Panc1 (cell line): ENCODE results near the gene PYGO2. TPM values are rescaled to one million over a fixed set of nuclear protein-coding genes. Genes with fewer than 3 reads are reported as not detected.
A peak's percentile ranks its signal among the peaks of the same experiment; 100 is the strongest.

Experiments
- ATAC-seq: fragments of 200-7000 bp; cut with Tn5 transposase; 2 replicates; pipeline ENCODE4 v1.9.1; 2020; ENCODE audit warnings: mild to moderate bottlenecking, moderate library complexity
- BruUV-seq: library from RNA; stranded (reverse); fragments of 400-500 nt; replicated peaks from 2 replicates; lab custom pipeline; 2021; lab: Mats Ljungman, UMichigan
- CTCF ChIA-PET: fragments of 300-600 bp; sonication (Branson Sonifier 250); formaldehyde crosslinking; loops from one replicate; lab custom pipeline; 2022; ENCODE audit warnings: antibody characterized with exemption; lab: Charles Lee
- POLR2A ChIA-PET: fragments of 300-600 bp; sonication (Branson Sonifier 250); formaldehyde crosslinking; loops from one replicate; lab custom pipeline; 2022; ENCODE audit warnings: antibody characterized with exemption; lab: Charles Lee
- DNase-seq: peaks from one replicate; pipeline ENCODE4 v3.0.0-alpha.2; 2010; ENCODE audit warnings: low read depth, low spot score
- H3K27ac ChIP-seq: 2 replicates; pipeline ENCODE4 v1.5.1; 2011; ENCODE audit warnings: mild to moderate bottlenecking, low read length, inconsistent platforms
- H3K27me3 ChIP-seq: fragments of 200-500 bp; sonication (Bioruptor generic); 2 replicates; pipeline ENCODE4 v1.6.0; 2014; ENCODE audit warnings: low read length, inconsistent platforms; ENCODE audit not compliant: control insufficient read depth, insufficient read depth
- H3K36me3 ChIP-seq: fragments of 200-500 bp; sonication (Bioruptor generic); 2 replicates; pipeline ENCODE4 v1.5.1; 2014; ENCODE audit warnings: inconsistent platforms, mild to moderate bottlenecking, low read length, moderate library complexity; ENCODE audit not compliant: control insufficient read depth, insufficient read depth
- H3K4me1 ChIP-seq: 2 replicates; pipeline ENCODE4 v1.5.1; 2011; ENCODE audit warnings: inconsistent platforms, mild to moderate bottlenecking, low read length, moderate library complexity; ENCODE audit not compliant: control insufficient read depth, insufficient read depth
- H3K4me3 ChIP-seq, 2 experiments: 2 replicates each; pipeline ENCODE4 v1.5.1; 2011 to 2012; ENCODE audit warnings: low read depth in 2 of 2, low read length in 2 of 2, mild to moderate bottlenecking in 2 of 2, inconsistent platforms in 1 of 2, moderate library complexity in 1 of 2
- H3K9me3 ChIP-seq: fragments of 200-500 bp; sonication (Bioruptor generic); 2 replicates; pipeline ENCODE4 v1.5.1; 2014; ENCODE audit warnings: low read depth, mild to moderate bottlenecking, inconsistent platforms, low read length, moderate library complexity; ENCODE audit not compliant: control insufficient read depth, insufficient read depth
- POLR2AphosphoS5 ChIP-seq: IDR thresholded peaks from 2 replicates; pipeline ENCODE4 v1.6.1; 2012; ENCODE audit warnings: mild to moderate bottlenecking, low read depth, low read length, moderate library complexity
- SIN3A ChIP-seq: IDR thresholded peaks from 2 replicates; pipeline ENCODE4 v1.6.1; 2012; ENCODE audit warnings: low read depth, mild to moderate bottlenecking, low read length, moderate library complexity, borderline replicate concordance; ENCODE audit not compliant: insufficient read depth
- TCF7L2 ChIP-seq: IDR thresholded peaks from 2 replicates; pipeline ENCODE4 v1.6.1; 2011; ENCODE audit warnings: mild to moderate bottlenecking, low read depth, low read length, inconsistent platforms
- in situ Hi-C: cut with HindIII; loops from 2 replicates; pipeline ENCODE4 v1.10.0; 2016; ENCODE audit warnings: low sequenced_read_pairs, low pct_unique_long_range_greater_than_20kb
- intact Hi-C: fragments of 100-400 bp; cut with micrococcal nuclease; formaldehyde crosslinking; loops from one replicate; pipeline ENCODE4 v1.10.0; 2022; ENCODE audit not compliant: unreplicated experiment
- total RNA-seq: library from RNA; stranded (reverse); gene quantifications from one replicate; pipeline ENCODE4 v1.2.1, GENCODE V29; 2021; ENCODE audit not compliant: unreplicated experiment
- TF ChIP-seq, protein P1 (sequence below), 2 experiments: IDR thresholded peaks; 2 replicates each; pipeline ENCODE4 v1.6.1; 2011 to 2012; ENCODE audit warnings: low read depth in 2 of 2, control low read depth in 1 of 2, low read length in 1 of 2, mild to moderate bottlenecking in 1 of 2, moderate library complexity in 1 of 2; ENCODE audit not compliant: insufficient read depth in 1 of 2
- TF ChIP-seq, protein P2 (sequence below): fragments of 450-650 bp; IDR thresholded peaks from 2 replicates; pipeline ENCODE4 v1.5.1; 2017; ENCODE audit warnings: mild to moderate bottlenecking

The PYGO2 gene
- total RNA-seq, 1 experiment from 2014 or later: 41.1 TPM

DNA sequence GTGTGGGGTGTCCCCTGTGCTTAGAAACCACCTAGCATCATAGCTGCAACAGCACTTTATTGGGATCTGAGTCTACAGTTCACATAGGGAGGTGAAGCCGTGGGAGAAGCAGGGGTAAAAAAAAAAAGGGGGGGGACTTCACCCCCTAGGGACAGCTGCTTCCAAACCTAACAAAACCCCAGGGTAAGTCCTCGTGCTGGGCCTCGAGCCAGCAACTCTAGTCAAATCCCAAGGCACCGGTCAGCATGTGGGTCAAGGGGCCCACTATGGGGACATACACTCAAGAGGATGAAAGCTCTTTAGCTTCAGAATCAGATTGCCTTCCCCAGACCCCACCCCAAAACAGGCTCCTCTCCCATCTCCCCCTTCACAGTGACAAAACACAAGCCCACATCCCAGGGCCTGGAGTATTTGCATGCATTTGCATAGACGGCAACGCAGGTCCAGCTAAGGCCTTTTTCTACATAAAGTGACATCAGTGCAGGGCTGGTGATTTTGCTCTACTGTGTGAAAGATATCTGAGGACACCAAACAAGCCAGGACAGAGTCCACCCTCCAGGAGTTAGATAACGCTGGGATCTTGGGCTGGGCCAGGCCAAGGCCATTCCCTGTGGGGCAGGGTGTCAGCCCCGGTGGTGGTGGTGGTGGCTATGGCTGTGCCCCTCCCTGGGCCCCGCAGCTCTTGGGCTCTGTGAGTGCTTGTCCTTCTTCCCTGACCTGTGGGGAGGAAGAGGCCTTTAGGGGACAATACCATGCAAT lies 17.0 kb downstream of the PYGO2 start:
- ChIA-PET POLR2A (interaction anchor here (0.6 kb wide), 1 partner anchor 66 kb away, joined by 3 read pairs; no protein-coding TSS in a partner anchor), CTCF (interaction anchor here (0.6 to 1.7 kb wide), 5 partner anchors 22 to 385 kb away, joined by 3 to 9 read pairs (median 3); no protein-coding TSS in a partner anchor)
- no peak for DNase-seq
- no peaks in the 10 kb centered on the region for H3K9me3 ChIP-seq
- BruUV-seq: no TSS peak
- no peak for ATAC-seq
- in situ Hi-C loops: no loop called here
- no peaks in the 10 kb centered on the region for H3K27me3 ChIP-seq
- TF ChIP-seq SIN3A: no peak
- TF ChIP-seq POLR2AphosphoS5: no peak
- TF ChIP-seq, protein P1, sequence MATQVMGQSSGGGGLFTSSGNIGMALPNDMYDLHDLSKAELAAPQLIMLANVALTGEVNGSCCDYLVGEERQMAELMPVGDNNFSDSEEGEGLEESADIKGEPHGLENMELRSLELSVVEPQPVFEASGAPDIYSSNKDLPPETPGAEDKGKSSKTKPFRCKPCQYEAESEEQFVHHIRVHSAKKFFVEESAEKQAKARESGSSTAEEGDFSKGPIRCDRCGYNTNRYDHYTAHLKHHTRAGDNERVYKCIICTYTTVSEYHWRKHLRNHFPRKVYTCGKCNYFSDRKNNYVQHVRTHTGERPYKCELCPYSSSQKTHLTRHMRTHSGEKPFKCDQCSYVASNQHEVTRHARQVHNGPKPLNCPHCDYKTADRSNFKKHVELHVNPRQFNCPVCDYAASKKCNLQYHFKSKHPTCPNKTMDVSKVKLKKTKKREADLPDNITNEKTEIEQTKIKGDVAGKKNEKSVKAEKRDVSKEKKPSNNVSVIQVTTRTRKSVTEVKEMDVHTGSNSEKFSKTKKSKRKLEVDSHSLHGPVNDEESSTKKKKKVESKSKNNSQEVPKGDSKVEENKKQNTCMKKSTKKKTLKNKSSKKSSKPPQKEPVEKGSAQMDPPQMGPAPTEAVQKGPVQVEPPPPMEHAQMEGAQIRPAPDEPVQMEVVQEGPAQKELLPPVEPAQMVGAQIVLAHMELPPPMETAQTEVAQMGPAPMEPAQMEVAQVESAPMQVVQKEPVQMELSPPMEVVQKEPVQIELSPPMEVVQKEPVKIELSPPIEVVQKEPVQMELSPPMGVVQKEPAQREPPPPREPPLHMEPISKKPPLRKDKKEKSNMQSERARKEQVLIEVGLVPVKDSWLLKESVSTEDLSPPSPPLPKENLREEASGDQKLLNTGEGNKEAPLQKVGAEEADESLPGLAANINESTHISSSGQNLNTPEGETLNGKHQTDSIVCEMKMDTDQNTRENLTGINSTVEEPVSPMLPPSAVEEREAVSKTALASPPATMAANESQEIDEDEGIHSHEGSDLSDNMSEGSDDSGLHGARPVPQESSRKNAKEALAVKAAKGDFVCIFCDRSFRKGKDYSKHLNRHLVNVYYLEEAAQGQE (IDR thresholded peaks at IDR 0.05; ENCODE audit: insufficient read depth in 1 of 2, low read depth in 2 of 2, low read length in 1 of 2): no peak
- TF ChIP-seq TCF7L2: no peak
- TF ChIP-seq, protein P2, sequence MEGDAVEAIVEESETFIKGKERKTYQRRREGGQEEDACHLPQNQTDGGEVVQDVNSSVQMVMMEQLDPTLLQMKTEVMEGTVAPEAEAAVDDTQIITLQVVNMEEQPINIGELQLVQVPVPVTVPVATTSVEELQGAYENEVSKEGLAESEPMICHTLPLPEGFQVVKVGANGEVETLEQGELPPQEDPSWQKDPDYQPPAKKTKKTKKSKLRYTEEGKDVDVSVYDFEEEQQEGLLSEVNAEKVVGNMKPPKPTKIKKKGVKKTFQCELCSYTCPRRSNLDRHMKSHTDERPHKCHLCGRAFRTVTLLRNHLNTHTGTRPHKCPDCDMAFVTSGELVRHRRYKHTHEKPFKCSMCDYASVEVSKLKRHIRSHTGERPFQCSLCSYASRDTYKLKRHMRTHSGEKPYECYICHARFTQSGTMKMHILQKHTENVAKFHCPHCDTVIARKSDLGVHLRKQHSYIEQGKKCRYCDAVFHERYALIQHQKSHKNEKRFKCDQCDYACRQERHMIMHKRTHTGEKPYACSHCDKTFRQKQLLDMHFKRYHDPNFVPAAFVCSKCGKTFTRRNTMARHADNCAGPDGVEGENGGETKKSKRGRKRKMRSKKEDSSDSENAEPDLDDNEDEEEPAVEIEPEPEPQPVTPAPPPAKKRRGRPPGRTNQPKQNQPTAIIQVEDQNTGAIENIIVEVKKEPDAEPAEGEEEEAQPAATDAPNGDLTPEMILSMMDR: no peak
- H3K4me1 ChIP-seq: peaks cover 6% of the 10 kb centered on the region; the same call in 1 of the 2 replicates
- H3K27ac ChIP-seq: no peak overlapping the region
- no peak overlapping the region for H3K4me3 ChIP-seq
- H3K36me3 ChIP-seq: no peaks in the 10 kb centered on the region
- intact Hi-C loops: no loop called here

DNA sequence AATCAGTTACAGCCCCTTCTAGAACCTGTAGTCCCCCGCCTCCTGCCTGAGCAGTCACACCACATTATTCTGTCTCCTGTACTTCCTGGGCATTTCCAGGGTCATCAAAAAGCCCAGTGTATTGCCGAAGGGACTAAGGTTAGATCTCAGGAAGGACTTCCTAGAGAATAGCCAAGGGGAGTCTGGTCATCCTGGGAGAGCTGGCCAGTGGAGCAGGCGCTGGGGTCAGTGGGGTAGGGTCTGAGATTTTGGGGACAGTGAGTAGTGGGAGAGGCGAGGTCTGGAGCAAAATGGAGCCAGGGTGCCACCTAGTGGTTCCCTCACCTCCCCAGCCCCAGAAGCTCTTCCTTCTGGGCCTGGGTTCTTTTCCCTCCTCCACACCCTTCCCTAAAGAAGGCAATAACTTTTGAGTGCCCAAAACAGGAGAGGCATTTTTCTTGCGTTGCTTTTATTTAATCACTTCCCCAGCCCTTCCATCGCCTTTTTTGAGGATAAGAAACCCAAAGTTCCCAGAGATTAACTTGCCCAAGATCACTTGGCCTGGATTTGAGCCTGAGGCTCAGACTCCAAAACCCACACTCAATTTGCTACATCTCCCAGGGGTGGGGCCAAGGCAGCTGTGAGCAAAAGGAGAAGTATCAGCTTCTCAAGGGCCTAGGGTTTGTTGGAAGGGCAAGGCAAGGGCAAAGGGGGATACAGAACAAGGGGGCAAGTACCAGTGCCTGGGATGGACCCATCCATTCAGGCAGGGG lies 17.8 kb downstream of the PYGO2 start:
- no TSS peak for BruUV-seq
- CTCF ChIA-PET: interaction anchor here (0.6 to 1.7 kb wide), 5 partner anchors 21 to 384 kb away, joined by 3 to 9 read pairs (median 3); no protein-coding TSS in a partner anchor
- H3K27ac ChIP-seq: no peak overlapping the region
- H3K4me3 ChIP-seq: no peak overlapping the region
- H3K36me3 ChIP-seq: no peaks in the 10 kb centered on the region
- TF ChIP-seq, protein P2: peak; percentile 94
- no peak for TF ChIP-seq POLR2AphosphoS5
- TF ChIP-seq, protein P1 (IDR thresholded peaks at IDR 0.05; ENCODE audit: insufficient read depth in 1 of 2, low read depth in 2 of 2, low read length in 1 of 2): no peak
- POLR2A ChIA-PET: interaction anchor here (0.6 kb wide), 1 partner anchor 67 kb away, joined by 3 read pairs; no protein-coding TSS in a partner anchor
- ATAC-seq (peak; percentile 80), DNase-seq (no peak)
- intact Hi-C loops (no loop called here), in situ Hi-C loops (no loop called here)
- H3K4me1 ChIP-seq: peaks cover 6% of the 10 kb centered on the region; the same call in 1 of the 2 replicates
- no peaks in the 10 kb centered on the region for H3K27me3 ChIP-seq
- H3K9me3 ChIP-seq: no peaks in the 10 kb centered on the region
